HG02588 (cell line): ENCODE results near the gene MEIS2.
A peak's percentile ranks its signal among the peaks of the same experiment; 100 is the strongest.

ENCODE experiments used
- ATAC-seq: cut with Tn5 transposase; IDR thresholded peaks from one replicate; pipeline ENCODE4 v1.9.1; 2021; ENCODE audit warnings: mild to moderate bottlenecking, moderate library complexity; ENCODE audit not compliant: unreplicated experiment

The MEIS2 gene

DNA sequence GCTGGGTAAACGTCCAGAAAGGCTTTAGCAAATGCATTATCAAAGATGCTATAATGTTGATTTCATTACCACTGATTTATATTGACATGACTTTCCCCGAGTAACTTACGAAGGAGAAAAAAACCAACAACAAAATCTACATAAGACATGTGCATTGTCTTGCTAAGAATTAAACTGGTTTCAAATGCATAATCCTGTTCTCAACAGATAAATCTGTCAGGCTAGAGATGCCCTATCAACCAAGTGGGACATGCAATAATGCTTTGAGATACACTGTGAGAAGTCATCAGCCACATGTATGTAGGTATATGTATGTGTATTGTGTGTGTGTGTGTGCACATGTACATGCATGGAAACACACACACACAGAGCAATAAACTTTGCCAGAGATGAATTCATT lies 195.6 kb downstream of the MEIS2 start:
- ATAC-seq: no peak

DNA sequence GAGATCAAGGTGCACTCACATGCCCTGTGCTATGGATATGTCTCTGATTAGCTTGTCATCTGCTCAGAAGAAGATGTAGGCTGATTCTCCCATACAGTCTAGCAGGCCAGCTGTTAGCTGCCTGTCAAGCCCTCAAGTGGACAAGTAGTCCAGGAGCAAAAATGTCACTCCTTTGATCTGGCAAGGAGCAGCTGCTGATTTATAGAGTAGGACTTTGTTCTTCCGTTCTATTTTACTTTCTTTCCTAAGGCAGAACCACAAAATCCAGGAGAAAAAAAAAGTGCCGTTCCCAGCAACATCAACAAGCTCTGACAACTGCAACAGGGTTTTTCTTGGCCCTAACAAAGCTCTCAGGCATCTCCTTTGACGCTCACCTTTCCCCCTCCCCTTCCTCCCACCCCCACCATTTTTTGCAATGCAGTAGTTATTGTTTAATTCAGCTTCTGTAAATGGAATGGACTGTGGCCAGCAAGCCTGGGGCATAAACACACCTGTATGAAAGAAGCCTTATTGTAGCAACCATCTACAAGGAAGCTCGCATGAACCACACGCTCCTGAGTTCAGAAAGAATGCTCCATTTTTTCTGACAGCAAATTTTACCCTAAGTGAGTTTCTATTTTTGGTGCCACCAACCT lies 196.3 kb downstream of the MEIS2 start:
- ATAC-seq: no peak

DNA sequence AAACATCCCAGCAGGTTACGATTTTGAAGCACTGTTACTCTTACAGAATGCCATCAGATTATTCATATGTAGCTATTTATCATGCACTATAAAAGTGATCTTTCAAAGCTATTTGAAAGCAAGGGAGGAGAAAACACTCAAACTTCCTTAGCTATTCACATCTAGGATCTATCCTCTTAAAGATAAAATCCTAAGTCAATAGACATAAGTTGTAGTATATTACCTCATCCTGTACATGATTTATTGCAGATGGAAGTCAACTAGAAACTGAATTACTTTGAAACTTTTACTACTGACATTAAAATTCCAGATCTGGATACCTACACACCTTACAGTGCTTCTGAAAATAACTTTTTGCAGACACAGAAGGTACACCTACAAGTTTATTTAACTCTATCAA lies 197.2 kb downstream of the MEIS2 start:
- no peak for ATAC-seq

DNA sequence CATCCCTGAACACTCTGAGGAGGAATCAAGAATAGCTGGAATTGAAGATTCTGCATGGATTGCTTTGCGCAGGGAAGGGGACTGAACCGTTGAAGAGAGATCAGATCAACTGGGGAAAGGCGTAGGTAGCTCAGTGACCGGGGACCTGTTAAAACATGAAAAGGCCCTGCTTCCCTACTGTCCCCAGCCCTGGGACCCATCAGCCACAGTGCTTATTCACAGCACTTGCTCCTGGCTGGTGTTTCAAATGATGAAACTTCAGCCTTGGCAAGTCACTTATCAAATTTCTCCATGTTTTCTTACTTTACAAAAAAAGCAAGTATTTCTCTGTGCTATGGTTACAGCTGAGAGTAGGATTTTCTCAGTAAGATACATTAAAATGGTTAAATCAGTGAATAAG lies 199.3 kb downstream of the MEIS2 start:
- no peak for ATAC-seq

DNA sequence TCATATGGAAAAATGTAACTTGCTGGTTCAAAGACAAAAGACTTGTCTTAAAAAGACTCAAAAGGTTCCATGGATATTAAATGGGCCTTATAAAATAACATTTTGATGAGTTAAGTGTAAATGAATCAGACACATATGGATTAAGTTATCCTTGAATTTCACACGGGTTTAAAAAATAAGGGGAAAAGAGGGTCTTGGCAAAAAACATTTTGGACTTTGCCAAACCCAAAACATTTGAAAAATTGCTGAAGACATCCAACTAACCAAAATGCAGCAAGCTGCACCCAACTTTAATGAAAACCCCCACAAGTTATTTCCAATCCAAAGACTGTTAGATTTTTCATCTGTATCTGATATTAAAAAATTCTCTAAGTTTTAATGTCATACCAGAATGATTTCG lies 200.7 kb downstream of the MEIS2 start:
- no peak for ATAC-seq

DNA sequence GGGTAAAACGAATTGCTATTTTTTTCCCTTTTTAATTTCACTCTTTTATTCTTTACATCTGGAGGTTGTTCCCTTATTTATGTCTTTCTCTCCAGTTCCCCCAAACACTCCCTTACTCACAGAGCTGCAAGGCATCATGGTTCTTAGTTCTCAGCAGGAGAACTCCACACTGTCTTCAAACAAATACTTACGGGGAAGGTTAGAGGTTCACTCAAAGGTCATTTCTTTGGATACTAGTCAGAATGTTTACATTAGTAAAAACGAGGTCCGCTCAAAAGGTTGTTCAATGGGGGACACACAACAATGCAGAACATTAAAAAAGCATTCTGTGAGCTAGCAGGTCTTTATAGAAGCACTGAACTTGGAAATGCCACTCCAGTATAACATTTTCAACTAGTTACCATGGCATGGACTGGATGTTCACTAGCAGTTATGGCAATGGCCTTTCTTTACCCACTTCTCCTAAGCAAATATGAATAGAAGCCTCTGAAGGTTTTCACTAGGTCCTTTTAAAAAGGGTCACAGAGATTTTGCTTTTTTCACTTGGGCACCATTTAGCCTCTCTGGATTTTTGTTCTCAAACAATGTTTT lies 201.7 kb downstream of the MEIS2 start:
- ATAC-seq: no peak

DNA sequence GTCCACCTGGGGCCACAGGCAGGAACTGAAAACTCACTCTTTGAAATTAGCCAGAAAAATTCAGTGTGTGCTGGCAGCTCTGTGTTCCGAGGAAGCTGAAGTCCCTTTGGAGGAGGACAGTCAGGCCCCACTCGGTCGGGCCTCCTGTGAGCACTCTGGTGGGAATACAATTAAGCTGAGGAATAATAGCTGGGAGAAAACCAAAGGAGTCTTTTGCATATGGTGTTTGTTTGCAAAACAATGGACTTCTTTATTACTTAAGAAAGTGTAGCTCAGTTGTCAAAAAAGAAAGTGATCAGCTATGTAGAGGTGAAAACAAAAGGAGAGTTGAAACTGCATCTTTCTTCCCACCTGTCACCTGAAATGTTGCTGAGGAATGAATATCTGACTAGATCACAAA lies 202.5 kb downstream of the MEIS2 start:
- ATAC-seq: no peak

DNA sequence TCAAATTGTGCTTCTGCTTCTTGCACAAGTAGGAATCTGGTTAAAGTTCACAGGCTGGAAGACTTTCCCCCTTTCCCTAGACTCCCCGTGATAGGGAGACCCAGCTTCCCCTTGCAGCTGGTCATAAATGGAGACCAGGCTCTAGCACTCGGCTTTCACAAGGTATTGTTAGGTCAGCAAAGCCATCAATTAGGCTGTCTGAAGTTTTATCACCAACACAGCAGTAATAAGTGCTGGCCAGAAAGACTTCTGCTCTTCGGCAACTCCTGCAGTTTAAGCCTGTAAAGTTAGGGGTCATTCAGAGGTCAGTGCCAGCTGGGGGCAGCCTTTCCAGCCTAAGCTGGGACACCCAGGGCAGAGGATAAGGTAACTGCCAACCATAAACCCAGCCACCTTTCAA lies 203.4 kb downstream of the MEIS2 start:
- no peak for ATAC-seq

DNA sequence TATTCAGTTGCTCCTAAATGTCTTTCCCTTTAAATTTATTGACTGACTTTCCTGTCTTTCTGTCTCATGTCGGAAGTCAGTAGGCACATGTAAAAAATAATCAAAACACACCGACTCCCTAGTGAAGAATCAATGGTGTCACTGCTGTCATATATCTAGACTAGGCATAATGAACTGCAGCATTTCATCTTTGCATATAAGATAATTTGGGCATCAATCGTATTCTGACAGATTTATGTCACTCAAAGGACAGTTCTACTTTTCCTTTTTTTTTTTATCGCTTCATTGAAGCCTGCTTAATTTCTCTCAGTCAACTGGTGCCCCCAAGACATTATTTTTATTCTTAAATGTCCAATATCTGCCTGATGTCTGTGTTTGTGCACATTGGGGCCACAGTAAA lies 206.3 kb downstream of the MEIS2 start:
- ATAC-seq: no peak

DNA sequence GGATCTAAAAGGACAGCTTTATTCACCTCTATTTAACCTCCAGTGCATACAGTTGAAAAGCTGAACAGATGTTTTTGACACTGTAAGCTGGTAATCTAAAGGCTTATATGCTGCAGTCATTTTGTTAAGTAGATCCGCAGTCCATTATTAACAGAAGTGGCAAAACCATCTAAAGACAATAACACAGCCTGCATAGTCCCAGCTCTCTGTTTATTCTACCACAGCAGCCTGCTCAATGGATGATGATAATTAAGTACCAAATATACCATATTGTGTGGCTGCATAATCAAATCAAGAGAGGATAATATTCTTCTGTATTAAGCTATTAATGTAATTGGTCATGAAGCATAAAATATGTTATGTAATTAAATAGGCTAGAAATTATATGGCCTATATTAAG lies 207.1 kb downstream of the MEIS2 start:
- ATAC-seq: no peak

DNA sequence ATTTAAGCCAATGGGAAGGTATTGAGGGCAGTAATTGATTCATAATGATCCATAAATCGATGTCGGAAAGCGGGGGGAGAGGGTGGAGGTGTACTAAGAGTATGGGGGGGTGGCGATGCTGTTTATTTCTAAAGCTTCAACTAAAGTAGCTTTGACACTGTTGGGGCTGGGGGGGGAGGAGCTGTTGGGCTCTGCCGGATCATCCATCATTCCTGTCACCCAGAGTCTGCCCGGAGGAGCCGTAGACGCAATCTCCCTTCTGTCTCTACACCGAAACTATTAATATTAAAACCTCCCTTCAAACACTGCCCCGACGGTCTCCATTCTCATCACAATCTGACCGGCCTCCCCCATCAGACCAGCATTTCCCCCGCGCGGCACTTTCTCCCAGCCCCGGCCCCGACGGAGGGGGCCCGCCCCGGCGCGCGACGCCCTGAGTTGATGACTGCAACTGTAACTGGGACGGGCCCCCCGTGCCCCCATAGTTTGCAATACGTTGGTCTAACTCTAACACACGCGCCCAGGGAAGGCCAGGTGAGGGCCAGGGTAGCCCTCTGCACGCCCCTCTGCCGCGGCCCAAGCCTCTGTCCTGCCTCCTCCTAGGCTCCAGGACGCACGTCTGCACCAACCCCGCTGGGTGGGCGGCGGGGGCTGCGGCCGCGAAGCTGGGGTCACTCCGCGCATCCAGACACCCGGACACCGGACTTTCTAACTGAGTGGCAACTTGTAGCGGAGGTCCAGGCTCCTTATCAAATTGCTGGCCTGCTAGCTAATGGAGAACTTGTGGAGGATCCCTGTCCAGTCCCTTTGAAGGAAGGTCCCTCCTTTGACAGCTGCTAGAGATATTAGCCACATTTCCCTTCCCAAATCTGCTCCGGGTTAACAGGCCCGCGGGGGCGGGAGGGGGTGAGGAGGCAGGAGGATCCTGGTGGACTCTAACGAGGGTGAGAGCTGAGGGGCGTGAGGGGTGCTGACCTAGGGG lies 212.0 kb downstream of the MEIS2 start:
- no peak for ATAC-seq

DNA sequence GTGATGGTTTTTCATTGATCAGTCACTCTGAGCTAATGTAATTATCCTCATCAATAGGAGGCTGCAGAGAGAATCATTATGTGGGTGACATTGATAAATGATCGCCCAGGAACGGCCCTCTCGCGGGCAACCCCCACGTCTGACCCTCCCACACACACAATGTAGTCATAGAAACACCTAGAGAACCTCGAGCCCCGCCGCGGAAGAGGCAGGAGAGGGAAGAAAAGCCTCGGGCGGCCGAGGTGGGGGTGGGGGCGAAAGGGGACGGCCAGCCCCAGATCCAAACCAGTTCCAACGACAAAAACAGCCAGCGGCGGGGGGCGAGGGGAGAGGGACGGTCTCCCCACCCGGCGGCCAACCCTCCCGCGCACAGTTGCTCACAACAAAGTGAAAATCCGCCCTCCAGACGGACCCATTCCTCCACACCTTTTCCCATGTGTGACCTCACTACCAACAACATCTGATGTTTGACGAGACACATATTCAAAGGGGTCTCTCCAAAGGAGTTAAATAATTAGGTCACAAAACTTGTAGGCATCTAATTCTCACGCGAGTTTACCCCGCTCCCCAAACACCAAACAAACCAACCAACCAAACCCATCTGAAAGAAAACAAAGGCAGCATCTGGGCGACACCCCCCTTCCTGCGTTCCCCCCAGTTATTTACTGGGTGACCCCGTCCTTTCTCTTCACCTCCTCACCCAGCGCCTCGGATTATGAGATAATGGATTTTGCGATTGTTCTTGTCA lies 213.0 kb downstream of the MEIS2 start:
- ATAC-seq: no peak

DNA sequence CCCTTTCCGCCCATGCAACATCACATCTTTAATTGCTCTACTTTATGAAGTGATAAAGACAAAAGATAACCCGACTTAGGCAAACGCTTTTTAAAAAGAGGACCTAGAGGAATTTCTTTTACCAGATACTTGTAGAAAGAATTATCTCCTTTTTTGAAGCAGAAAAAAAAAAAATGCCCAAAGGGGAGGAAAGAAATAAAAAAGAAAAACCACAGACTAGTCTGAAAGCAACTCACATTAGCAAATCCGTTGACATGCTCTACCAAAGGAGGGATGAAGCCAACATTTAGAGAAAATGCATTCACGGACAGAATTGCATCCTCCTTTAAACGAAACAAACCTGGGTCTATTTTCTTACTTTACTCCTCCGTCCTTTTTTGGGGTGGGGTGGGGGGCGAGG lies 213.6 kb downstream of the MEIS2 start:
- no peak for ATAC-seq

DNA sequence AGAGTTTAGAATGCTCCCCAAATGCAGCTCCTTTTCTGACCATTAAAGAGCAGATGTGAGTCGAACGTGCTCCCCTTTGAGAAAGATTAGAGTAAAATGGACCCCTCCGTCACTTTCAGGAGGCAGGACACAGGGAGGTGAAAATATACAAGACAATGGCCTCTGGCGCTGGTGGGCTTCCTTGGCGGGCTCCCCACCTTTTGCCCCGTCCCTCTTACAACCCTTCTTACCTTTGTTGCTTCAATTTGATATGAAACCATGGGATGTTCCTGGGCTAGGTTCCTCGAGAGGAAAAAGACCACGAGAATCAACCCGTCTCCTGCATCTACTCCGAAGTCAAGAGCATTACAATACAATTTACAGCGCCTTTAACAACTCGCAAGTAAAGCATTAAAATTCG lies 214.2 kb downstream of the MEIS2 start:
- no peak for ATAC-seq

DNA sequence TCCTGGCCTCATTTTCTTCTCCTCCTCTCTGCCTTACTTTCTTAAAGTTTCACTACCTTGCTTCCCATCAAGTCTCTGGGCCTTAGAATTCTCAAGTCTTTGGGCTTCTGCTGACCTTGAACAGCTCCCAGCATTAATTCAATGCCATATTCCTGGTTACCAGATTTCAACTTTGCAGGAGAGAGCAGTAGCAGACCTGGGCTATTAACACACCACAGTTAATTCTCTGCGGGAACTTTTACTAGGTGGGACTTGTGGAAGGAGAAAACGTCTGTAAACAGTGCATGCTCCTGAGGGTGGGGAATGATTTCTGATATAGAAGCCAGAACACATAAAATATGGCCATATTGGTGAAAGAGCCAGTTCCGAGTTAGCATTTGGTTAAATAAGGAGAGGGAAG lies 214.6 kb downstream of the MEIS2 start:
- ATAC-seq: no peak

DNA sequence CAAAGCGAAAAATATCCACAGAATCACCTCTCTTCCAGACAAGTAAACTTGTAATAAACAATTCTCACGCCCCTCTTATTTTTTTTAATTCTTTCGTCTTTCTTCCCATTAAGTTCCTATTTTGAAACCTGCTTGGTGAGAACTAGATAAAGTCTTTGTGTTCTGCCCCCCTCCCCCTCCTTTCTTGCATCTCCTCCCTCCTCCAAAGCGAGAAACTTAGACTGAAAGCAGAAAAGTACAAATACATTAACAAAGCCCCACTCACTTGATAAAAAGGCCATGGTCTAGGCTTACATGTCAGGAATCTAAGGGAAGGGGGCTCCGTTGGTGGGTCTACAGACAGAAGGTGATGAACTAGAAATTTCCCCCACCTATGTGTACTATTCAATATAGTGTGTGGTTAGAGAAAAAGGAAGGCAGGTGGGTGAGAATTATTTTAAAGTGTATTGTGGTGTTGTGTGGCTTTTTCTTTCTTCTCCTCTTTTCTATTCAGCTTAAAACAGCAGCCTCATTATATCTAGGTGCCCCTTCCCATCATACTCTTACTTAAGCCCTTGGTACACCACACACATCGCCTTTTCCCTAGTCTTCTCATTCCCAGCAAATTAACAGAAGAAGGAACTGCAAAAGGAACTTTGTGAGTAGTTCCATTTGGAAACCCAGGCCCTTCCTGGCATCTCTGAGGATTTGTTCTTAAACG lies 215.3 kb downstream of the MEIS2 start:
- no peak for ATAC-seq

DNA sequence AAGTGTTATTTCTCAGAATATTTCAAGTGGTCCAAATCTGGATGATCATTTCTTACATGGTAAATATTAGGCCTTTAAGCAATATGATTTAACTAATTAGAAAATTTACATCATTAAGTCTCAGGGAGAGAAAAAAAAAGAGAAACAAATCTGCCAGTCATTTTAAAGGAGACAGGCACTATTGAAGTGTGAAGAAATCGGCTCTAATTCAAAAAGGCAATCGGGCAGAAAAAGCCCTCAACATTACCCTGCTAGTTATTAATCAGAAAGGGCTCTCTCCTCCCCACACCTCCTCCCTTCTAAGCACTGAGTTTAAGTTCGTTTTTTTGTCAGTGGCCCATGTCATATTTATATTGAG lies 215.9 kb downstream of the MEIS2 start:
- ATAC-seq: no peak

DNA sequence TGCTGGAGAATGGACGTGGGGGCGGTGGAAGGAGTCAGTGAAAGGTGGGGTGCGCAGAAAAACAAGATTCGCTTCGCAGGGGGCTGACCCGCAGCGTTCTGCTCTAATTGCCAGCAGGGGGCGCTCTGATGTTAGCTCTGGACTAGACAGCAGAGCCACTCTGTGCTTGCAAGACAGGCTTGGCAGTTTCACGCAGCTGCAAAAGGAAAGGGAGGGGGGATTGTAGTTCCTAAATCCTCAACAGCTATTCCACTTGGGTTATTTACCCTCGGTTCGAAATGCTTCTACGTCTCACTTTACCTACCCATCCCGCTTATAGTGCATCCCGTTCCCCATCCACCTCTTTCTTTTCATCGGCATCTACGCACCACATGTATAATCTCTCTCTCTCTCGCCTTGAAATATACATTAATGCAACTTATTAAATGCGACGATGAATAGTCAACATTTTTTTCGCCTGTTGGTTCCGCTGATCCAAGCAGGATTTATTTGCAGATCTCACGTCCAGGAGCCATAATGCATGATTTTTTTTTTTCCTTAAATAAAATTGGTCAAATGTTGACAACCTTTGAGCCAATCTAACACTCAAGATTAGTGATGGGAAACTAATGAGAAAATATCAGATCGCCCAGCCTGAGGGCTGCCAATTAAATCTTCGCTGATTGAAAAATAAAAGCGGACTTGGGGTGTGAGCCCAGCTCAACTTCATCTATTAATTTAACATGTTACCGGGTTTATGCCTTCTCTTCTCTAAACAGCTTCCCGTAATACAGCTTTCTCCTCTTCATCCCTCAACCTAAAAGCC lies 216.4 kb downstream of the MEIS2 start:
- peak; percentile 92 for ATAC-seq

DNA sequence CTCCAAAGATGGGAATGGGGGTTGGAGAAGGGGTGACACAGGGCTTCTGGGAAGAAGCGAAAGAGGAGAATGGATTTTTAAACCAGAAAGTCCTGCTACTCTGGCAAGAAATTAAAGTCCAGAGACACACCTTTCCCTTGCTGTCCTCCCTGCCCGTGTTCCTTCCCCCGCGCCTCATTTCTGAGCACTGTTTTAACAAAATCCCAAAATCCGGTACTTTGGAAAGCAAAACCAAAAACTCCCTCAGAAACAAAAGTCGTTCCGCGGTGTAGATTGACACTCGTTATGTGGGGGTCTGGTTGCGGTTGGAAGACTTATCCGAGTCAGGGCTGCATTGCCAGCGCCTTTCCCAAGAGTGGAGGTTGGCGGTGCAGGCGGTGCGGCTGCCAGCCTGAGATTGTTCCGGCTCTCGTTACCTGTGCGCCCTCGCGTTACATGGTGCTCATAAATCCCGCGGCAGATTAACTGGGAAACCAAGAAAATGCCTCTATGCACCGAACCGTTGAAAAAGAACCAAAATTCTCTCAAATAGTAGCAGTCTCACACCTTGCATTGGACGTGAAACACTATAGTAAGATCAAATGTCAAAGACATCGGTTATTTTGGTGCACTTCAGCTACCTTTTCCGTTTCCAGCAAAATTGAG lies 217.7 kb downstream of the MEIS2 start:
- ATAC-seq: no peak
